ENCODE results near the gene HSD17B13.

DNA sequence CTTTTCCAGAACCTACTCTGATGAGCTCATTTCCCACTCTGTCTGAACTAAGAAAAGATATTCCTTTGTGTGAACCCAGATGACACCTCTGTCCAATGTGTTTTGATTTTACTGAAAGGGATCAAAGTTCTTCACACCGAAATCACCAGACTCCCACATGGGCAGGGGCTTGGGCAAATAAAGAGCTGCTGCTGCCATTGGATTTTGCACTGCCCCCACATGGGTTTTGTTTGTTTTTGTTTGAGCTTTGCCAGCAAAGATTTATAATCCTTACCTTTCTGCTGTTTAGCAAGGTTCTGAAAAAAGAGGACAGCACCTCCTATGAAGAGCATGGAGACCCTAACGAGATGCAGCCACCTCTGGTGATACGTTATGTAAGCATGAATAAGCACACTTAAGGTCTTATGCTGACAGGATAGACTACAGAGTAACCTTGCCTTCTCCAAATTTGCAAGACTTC lies 44.3 kb downstream of the HSD17B13 start:
- TF ChIP-seq HDGF (IDR thresholded peaks at IDR 0.05; ENCODE audit: borderline replicate concordance) (no peak), LEF1 (IDR thresholded peaks at IDR 0.05; ENCODE audit: borderline replicate concordance) (no peak), PKNOX1 (IDR thresholded peaks at IDR 0.05) (no peak), SP1 (IDR thresholded peaks at IDR 0.05) (no peak), SUZ12 (IDR thresholded peaks at IDR 0.05) (no peak), FOXM1 (IDR thresholded peaks at IDR 0.05; ENCODE audit: borderline replicate concordance) (no peak), L3MBTL2 (conservative IDR thresholded peaks at IDR 0.05) (no peak), BHLHE40 (IDR thresholded peaks at IDR 0.05; ENCODE audit: borderline replicate concordance) (no peak), ARNT (IDR thresholded peaks at IDR 0.05) (no peak), ELF4 (IDR thresholded peaks at IDR 0.05) (no peak), FOXA1 (IDR thresholded peaks at IDR 0.05) (no peak), FOXK2 (IDR thresholded peaks at IDR 0.05) (no peak), ZNF384 (IDR thresholded peaks at IDR 0.05) (no peak)
